Type B pancreatic cell (in vitro differentiated cells): ENCODE measurements around the gene TEKT2. TPM values are rescaled to one million over a fixed set of nuclear protein-coding genes. Genes with fewer than 3 reads are reported as not detected.

ENCODE experiments used
- DNase-seq: peaks from one replicate; pipeline ENCODE4 v3.0.0; 2021; ENCODE audit warnings: mixed read lengths; ENCODE audit not compliant: unreplicated experiment; ENCODE audit errors: extremely low spot score
- H3K27ac Mint-ChIP-seq: 2 replicates; pipeline ENCODE4 v1.8.0; 2021; ENCODE audit warnings: mild to moderate bottlenecking, mixed read lengths
- H3K27me3 Mint-ChIP-seq: 2 replicates; pipeline ENCODE4 v1.8.0; 2021; ENCODE audit warnings: mixed read lengths
- H3K36me3 Mint-ChIP-seq: 2 replicates; pipeline ENCODE4 v1.8.0; 2021; ENCODE audit warnings: mixed read lengths
- H3K4me1 Mint-ChIP-seq: one replicate; pipeline ENCODE4 v1.8.0; 2021; ENCODE audit warnings: mixed read lengths; ENCODE audit not compliant: unreplicated experiment
- H3K4me3 Mint-ChIP-seq: 2 replicates; pipeline ENCODE4 v1.8.0; 2021; ENCODE audit warnings: mild to moderate bottlenecking, mixed read lengths
- H3K9me3 Mint-ChIP-seq: 2 replicates; pipeline ENCODE4 v1.8.0; 2021; ENCODE audit warnings: mixed read lengths
- CTCF ChIP-seq: fragments of 200-600 bp; sonication (generic); conservative IDR thresholded peaks from 2 replicates; pipeline ENCODE4 v1.5.0; 2021; ENCODE audit warnings: antibody characterized with exemption, mild to moderate bottlenecking
- total RNA-seq: library from RNA; stranded (reverse); gene quantifications from 2 replicates; pipeline ENCODE4 v1.2.1, GENCODE V29; 2021; ENCODE audit warnings: low replicate concordance

Gene TEKT2
- total RNA-seq, 1 donor from 2014 or later = 9.6 TPM

- H3K27me3 Mint-ChIP-seq = no peaks in the 10 kb centered on the region
- peaks cover 7% of the 10 kb centered on the region for H3K36me3 Mint-ChIP-seq
- no peak for DNase-seq
- peak overlapping the region; percentile 71 for H3K27ac Mint-ChIP-seq
- TF ChIP-seq CTCF = peak; percentile 89
- H3K9me3 Mint-ChIP-seq = no peaks in the 10 kb centered on the region
- peak overlapping the region; percentile 13 for H3K4me3 Mint-ChIP-seq
- peaks cover 14% of the 10 kb centered on the region for H3K4me1 Mint-ChIP-seq
Measured at GRCh38 chr1:36134505-36135329, 50.8 kb downstream of the TEKT2 start.

GRCh38 chr1:36135330-36135667 is 51.4 kb downstream of the TEKT2 start:
- Mint-ChIP-seq H3K27me3 (no peaks in the 10 kb centered on the region), H3K36me3 (peaks cover 7% of the 10 kb centered on the region), H3K9me3 (no peaks in the 10 kb centered on the region), H3K4me3 (no peak overlapping the region), H3K27ac (peak overlapping the region; percentile 71), H3K4me1 (peaks cover 12% of the 10 kb centered on the region)
- no peak for TF ChIP-seq CTCF
- no peak for DNase-seq

GRCh38 chr1:36135796-36136195 is 51.9 kb downstream of the TEKT2 start:
- Mint-ChIP-seq H3K36me3 (peaks cover 7% of the 10 kb centered on the region), H3K4me3 (no peak overlapping the region), H3K9me3 (no peaks in the 10 kb centered on the region), H3K27me3 (no peaks in the 10 kb centered on the region), H3K4me1 (peaks cover 11% of the 10 kb centered on the region), H3K27ac (peak overlapping the region; percentile 74)
- no peak for TF ChIP-seq CTCF
- DNase-seq = no peak

GRCh38 chr1:36136535-36136934 is 52.6 kb downstream of the TEKT2 start:
- Mint-ChIP-seq H3K4me1 (peaks cover 16% of the 10 kb centered on the region), H3K27ac (peak overlapping the region; percentile 74)
- DNase-seq = no peak

DNA sequence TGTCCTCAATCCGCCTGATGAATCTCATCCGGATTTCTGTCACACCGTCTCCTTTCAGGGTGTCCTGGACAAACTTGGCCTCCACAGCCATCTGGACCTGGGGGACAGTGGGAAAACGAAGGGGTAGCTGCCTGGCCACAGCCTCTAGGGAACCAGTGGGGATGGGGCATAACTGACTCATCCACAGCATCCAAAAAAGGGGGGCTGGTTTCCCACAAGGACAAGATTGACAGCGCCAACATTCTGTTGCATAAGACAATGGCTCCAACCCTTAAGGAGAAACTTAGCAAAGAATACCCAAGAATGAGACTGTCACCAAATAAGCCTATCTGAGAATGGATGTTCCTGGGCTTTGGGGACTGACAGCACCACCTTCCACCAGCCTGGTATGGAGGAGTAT is 53.3 kb downstream of the TEKT2 start:
- Mint-ChIP-seq H3K9me3 (no peaks in the 10 kb centered on the region), H3K27me3 (no peaks in the 10 kb centered on the region), H3K4me3 (no peak overlapping the region), H3K27ac (no peak overlapping the region), H3K4me1 (peaks cover 20% of the 10 kb centered on the region), H3K36me3 (peaks cover 11% of the 10 kb centered on the region)
- TF ChIP-seq CTCF = no peak
- no peak for DNase-seq

More at GRCh38 chr1:36136535-36136934, 52.6 kb downstream of the TEKT2 start:
- Mint-ChIP-seq H3K4me3 (no peak overlapping the region), H3K36me3 (peaks cover 11% of the 10 kb centered on the region), H3K27me3 (no peaks in the 10 kb centered on the region), H3K9me3 (no peaks in the 10 kb centered on the region)
- TF ChIP-seq CTCF = no peak
